Heart left ventricle (tissue), 13 donors: ENCODE results near the gene S100A9.

ENCODE experiments used
- CTCF ChIP-seq, 12 donors: fragments of 200-600 bp; sonication (generic) in 4 of 12; IDR thresholded peaks; one replicate each; pipeline versions ENCODE4 v1.5.0 to v1.8.0; 2018 to 2022; ENCODE audit warnings: antibody characterized with exemption in 12 of 12, mild to moderate bottlenecking in 5 of 12
- POLR2A ChIP-seq, 2 donors: fragments of 450-650 bp; IDR thresholded peaks; one replicate each; pipeline ENCODE4 v1.6.1; 2017; ENCODE audit warnings: antibody characterized with exemption in 2 of 2, mild to moderate bottlenecking in 2 of 2, moderate library complexity in 2 of 2
- donor health status: ischemic (EF 13 %, LVEDD 7.1; RV severe dilation, severe dysfunction).
- donor health status: DM: no; HTN: yes; CAD: no.
- donor health status: DM: no; HTN: no; CAD: no.
- donor health status: ischemic (EF 25% LVEDD 6.9; RV normal size, moderate dysfunction).
- donor health status: ischemic (EF 25% LVEDD 5.7; RV mildly dilated, moderate dysfunction).
- donor health status: ischemic (EF 35%, LVEDD 5.7; RV mildly dilated, moderate dysfunction).
- donor health status: nonischemic (EF 11% LVEDD 7.7; RV severe dilation, severe dysfunction).
- donor health status: DM: yes; HTN: yes; CAD: no.
- donor health status: PGD.
- donor health status: ischemic (EF 29% LVEDD 5.4; RV normal size, mild dysfunction).
- donor health status: nonischemic (EF 23%, LVEDD 6.1; RV moderate dilation, normal function).

DNA sequence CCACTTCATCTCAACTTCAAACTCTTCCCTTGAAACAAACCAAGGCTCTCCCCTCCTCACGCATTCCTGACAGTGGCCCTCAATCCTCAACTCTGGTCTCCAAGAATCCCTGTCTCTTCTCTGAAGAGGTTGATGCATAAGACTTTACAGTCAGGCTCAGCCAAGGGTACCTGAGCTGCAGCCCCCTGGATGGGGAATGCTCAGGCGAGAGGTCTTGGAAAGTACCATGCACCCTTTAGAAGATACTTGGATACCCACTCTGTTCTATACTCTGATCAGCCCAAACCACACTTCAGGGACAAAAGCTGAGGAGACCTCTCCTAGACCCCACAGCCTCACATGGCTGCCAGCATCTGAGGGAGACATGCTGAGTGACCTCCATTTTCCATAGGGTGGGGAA lies 44.4 kb upstream of the S100A9 start:
- TF ChIP-seq CTCF (IDR thresholded peaks at IDR 0.05): no peak
- TF ChIP-seq POLR2A (IDR thresholded peaks at IDR 0.05): no peak
